B cell (primary cell): ENCODE data around the gene ACADS. TPM values are rescaled to one million over a fixed set of nuclear protein-coding genes. Genes with fewer than 3 reads are reported as not detected.

Experiments
- ATAC-seq: fragments of 200-7000 bp; cut with Tn5 transposase; one replicate; pipeline ENCODE4 v1.10.0; 2021; ENCODE audit warnings: low read depth, mild to moderate bottlenecking, moderate number of reproducible peaks, moderate library complexity
- CTCF ChIA-PET: fragments of 350-600 bp; sonication (Branson Sonifier 250); formaldehyde crosslinking; loops from one replicate; lab custom pipeline; 2021; ENCODE audit warnings: antibody characterized with exemption, inconsistent platforms; lab: Charles Lee
- POLR2A ChIA-PET: fragments of 350-600 bp; sonication (Branson Sonifier 250); formaldehyde crosslinking; loops from one replicate; lab custom pipeline; 2021; ENCODE audit warnings: antibody characterized with exemption; lab: Charles Lee
- DNase-seq: peaks from one replicate; pipeline ENCODE4 v3.0.0; 2013
- H2AFZ ChIP-seq: 2 replicates; pipeline ENCODE4 v1.6.1; 2012; ENCODE audit warnings: mild to moderate bottlenecking, low read depth, low read length; ENCODE audit not compliant: insufficient read depth, poor library complexity, severe bottlenecking
- H3K27ac ChIP-seq, 2 donors: 1 replicate in 1 of 2; 2 replicates in 1 of 2; pipeline ENCODE4 v1.5.1; 2012 to 2013; ENCODE audit warnings: low read length in 2 of 2, mild to moderate bottlenecking in 2 of 2, moderate library complexity in 1 of 2
- H3K27me3 ChIP-seq, 4 experiments: fragments of 200-600 bp in 1 of 4; sonication (generic) in 1 of 4; replicated peaks in 1 of 4; 1 replicate in 2 of 4; 2 replicates in 2 of 4; pipeline versions ENCODE4 v1.6.1 to v1.7.0; 2013 to 2016; ENCODE audit warnings: low read length in 3 of 4, mild to moderate bottlenecking in 2 of 4, mixed read lengths in 1 of 4, moderate library complexity in 1 of 4; ENCODE audit not compliant: insufficient read depth in 4 of 4, control insufficient read depth in 3 of 4; ENCODE audit errors: control extremely low read depth in 1 of 4
- H3K36me3 ChIP-seq, 2 experiments: replicated peaks in 1 of 2; 1 replicate in 1 of 2; 2 replicates in 1 of 2; pipeline versions ENCODE4 v1.6.1 to v1.7.1; 2013; ENCODE audit warnings: low read length in 1 of 2; ENCODE audit not compliant: insufficient read depth in 2 of 2, control insufficient read depth in 1 of 2; ENCODE audit errors: control extremely low read depth in 1 of 2, extremely low read depth in 1 of 2
- H3K4me1 ChIP-seq, 2 donors: fragments of 200-600 bp in 1 of 2; sonication (generic) in 1 of 2; 1 replicate in 1 of 2; 2 replicates in 1 of 2; pipeline versions ENCODE4 v1.5.1 to v1.6.1; 2013 to 2017; ENCODE audit warnings: low read length in 2 of 2; ENCODE audit not compliant: control insufficient read depth in 2 of 2, insufficient read depth in 2 of 2
- H3K4me2 ChIP-seq: replicated peaks from 2 replicates; pipeline ENCODE3; 2012; ENCODE audit warnings: mild to moderate bottlenecking, low read depth, low read length; ENCODE audit not compliant: poor library complexity, severe bottlenecking
- H3K4me3 ChIP-seq, 5 experiments: fragments of 200-600 bp in 1 of 5; sonication (generic) in 1 of 5; 1 replicate in 3 of 5; 2 replicates in 2 of 5; pipeline versions ENCODE4 v1.5.1 to v1.7.0; 2011 to 2016; ENCODE audit warnings: low read length in 4 of 5, mild to moderate bottlenecking in 4 of 5, low read depth in 2 of 5, control low read depth in 1 of 5, moderate library complexity in 1 of 5; ENCODE audit not compliant: insufficient read depth in 1 of 5; ENCODE audit errors: control extremely low read depth in 1 of 5, extremely low read depth in 1 of 5
- H3K79me2 ChIP-seq: fragments of 200-600 bp; sonication (generic); one replicate; pipeline ENCODE4 v1.6.0; 2016; ENCODE audit warnings: low read length; ENCODE audit not compliant: control insufficient read depth, insufficient read depth
- H3K9ac ChIP-seq: fragments of 200-600 bp; sonication (generic); 2 replicates; pipeline ENCODE4 v1.6.1; 2017; ENCODE audit warnings: mild to moderate bottlenecking, low read length, moderate library complexity
- H3K9me3 ChIP-seq, 3 donors: one replicate each; pipeline versions ENCODE4 v1.6.1 to v1.7.1; 2013; ENCODE audit warnings: low read length in 2 of 3; ENCODE audit not compliant: control insufficient read depth in 2 of 3, insufficient read depth in 1 of 3; ENCODE audit errors: control extremely low read depth in 1 of 3
- H4K20me1 ChIP-seq: 2 replicates; pipeline ENCODE4 v1.6.0; 2012; ENCODE audit warnings: mild to moderate bottlenecking, low read length; ENCODE audit not compliant: insufficient read depth, control insufficient read depth, poor library complexity, severe bottlenecking
- H3K27ac Mint-ChIP-seq: one replicate; pipeline ENCODE4 v1.8.0; 2021; ENCODE audit warnings: mixed read lengths
- H3K27me3 Mint-ChIP-seq: one replicate; pipeline ENCODE4 v1.8.0; 2021; ENCODE audit warnings: mixed read lengths
- H3K4me1 Mint-ChIP-seq: one replicate; pipeline ENCODE4 v1.8.0; 2021; ENCODE audit warnings: mixed read lengths
- H3K4me3 Mint-ChIP-seq: one replicate; pipeline ENCODE4 v1.8.0; 2021; ENCODE audit warnings: mixed read lengths
- H3K9me3 Mint-ChIP-seq: one replicate; pipeline ENCODE4 v1.8.0; 2022; ENCODE audit warnings: mixed read lengths; ENCODE audit not compliant: insufficient read depth
- CTCF ChIP-seq: fragments of 200-600 bp; IDR thresholded peaks from one replicate; pipeline ENCODE4 v1.8.0; 2022; ENCODE audit warnings: antibody characterized with exemption, mild to moderate bottlenecking
- EZH2 ChIP-seq: IDR thresholded peaks from 2 replicates; pipeline ENCODE4 v1.6.1; 2012; ENCODE audit warnings: borderline replicate concordance, low read depth, mild to moderate bottlenecking, moderate library complexity, low read length; ENCODE audit not compliant: insufficient read depth, poor library complexity, severe bottlenecking
- WGBS: methylation state at CpG from one replicate; pipeline ENCODE4 v1.1.5; 2013; ENCODE audit warnings: missing lambda C conversion rate; ENCODE audit not compliant: insufficient coverage; 5-methylcytosine and 5-hydroxymethylcytosine counted together
- intact Hi-C: fragments of 100-400 bp; cut with micrococcal nuclease; formaldehyde crosslinking; loops from one replicate; pipeline ENCODE4 v1.10.0; 2022
- polyA plus RNA-seq: library from polyadenylated mRNA; depleted of rRNA; stranded (reverse); fragments of >200 nt; gene quantifications from 2 replicates; pipeline ENCODE4 v1.2.3, GENCODE V29; 2012
- total RNA-seq, 2 donors: library from RNA; stranded (reverse); fragments of 120-200 nt in 1 of 2; gene quantifications; 1 replicate in 1 of 2; 2 replicates in 1 of 2; pipeline versions ENCODE4 v1.2.3 to v1.2.4, GENCODE V29; 2013 to 2022

Gene ACADS
- total and polyA plus RNA-seq, 2 donors (not counting 1 experiment from before 2014, with no cell fraction given) = 6.8 to 10.0 TPM

- CTCF ChIA-PET = interaction anchor here (0.7 to 8.9 kb wide), 4 partner anchors 9 to 171 kb away, joined by 3 to 121 read pairs (median 6); no protein-coding TSS in a partner anchor
- Mint-ChIP-seq H3K27me3 (no peaks in the 10 kb centered on the region), H3K4me3 (peak overlapping the region; percentile 93), H3K9me3 (no peaks in the 10 kb centered on the region), H3K4me1 (peaks cover 46% of the 10 kb centered on the region), H3K27ac (peak overlapping the region; percentile 86)
- peaks cover 35% of the 10 kb centered on the region for H3K79me2 ChIP-seq
- POLR2A ChIA-PET = interaction anchor here (0.7 to 1.6 kb wide), 5 partner anchors 9 to 1541 kb away, joined by 4 to 6 read pairs (median 5); partner anchors contain the start of gene DIABLO
- peak; percentile 56 for DNase-seq
- no peaks in the 10 kb centered on the region for H3K27me3 ChIP-seq
- H4K20me1 ChIP-seq = peaks cover 33% of the 10 kb centered on the region
- H3K36me3 ChIP-seq = no peaks in the 10 kb centered on the region
- peaks cover 43 to 49% of the 10 kb centered on the region in 2 donors for H3K4me1 ChIP-seq
- 0% methylated on average over 1 of the region's 3 CpGs for WGBS
- intact Hi-C loops = loop anchor here (1.0 to 10.0 kb wide), 4 partner anchors 11 to 1202 kb away; partner anchors contain the start of gene PSMD9
- H3K9ac ChIP-seq = no peak overlapping the region
- no peak for TF ChIP-seq EZH2
- TF ChIP-seq CTCF = no peak
- H2AFZ ChIP-seq = no peak overlapping the region
- H3K9me3 ChIP-seq = peaks cover 0 to 6% (median 2%) of the 10 kb centered on the region in 3 donors
- peak overlapping the region; percentile 84 for H3K4me2 ChIP-seq
- peak overlapping the region in 2 of 5 experiments; percentile 78 to 79 for H3K4me3 ChIP-seq
- peak overlapping the region; percentile 84 to 87 for H3K27ac ChIP-seq
- ATAC-seq = no peak
These were observed 40.1 kb upstream of the ACADS start for GRCh38 chr12:120685522-120685921.

GRCh38 chr12:120686151-120686689 is 39.4 kb upstream of the ACADS start:
- peak overlapping the region; percentile 91 for H2AFZ ChIP-seq
- peak overlapping the region; percentile 78 to 91 (median 81) for H3K4me3 ChIP-seq
- DNase-seq (peak; percentile 99), ATAC-seq (peak; percentile 66)
- peaks cover 0 to 6% (median 2%) of the 10 kb centered on the region in 3 donors for H3K9me3 ChIP-seq
- H3K27ac Mint-ChIP-seq = peak overlapping the region; percentile 96
- peaks cover 40% of the 10 kb centered on the region for H4K20me1 ChIP-seq
- ChIA-PET CTCF (interaction anchor here (0.6 to 8.9 kb wide), 8 partner anchors 8 to 248 kb away, joined by 3 to 121 read pairs (median 4); partner anchors contain the start of gene POP5), POLR2A (interaction anchor here (0.8 to 1.6 kb wide), 5 partner anchors 12 to 394 kb away, joined by 3 to 5 read pairs (median 5); partner anchors contain the start of genes RNU4-1 and UNC119B)
- 0% methylated on average over 41 of the region's 46 CpGs for WGBS
- H3K9ac ChIP-seq = peak overlapping the region; percentile 77
- intact Hi-C loops = loop anchor here (1.0 to 10.0 kb wide), 9 partner anchors 17 to 1201 kb away; partner anchors contain the start of genes ACADS, POP5, PSMD9 and RNF10
- H3K79me2 ChIP-seq = peaks cover 42% of the 10 kb centered on the region
- no peak for TF ChIP-seq EZH2
- no peak for TF ChIP-seq CTCF
- H3K4me1 Mint-ChIP-seq = peaks cover 49% of the 10 kb centered on the region
- peak overlapping the region; percentile 84 to 87 for H3K27ac ChIP-seq
- no peaks in the 10 kb centered on the region for H3K27me3 ChIP-seq
- peaks cover 41 to 46% of the 10 kb centered on the region in 2 donors for H3K4me1 ChIP-seq
- no peaks in the 10 kb centered on the region for H3K9me3 Mint-ChIP-seq
- no peaks in the 10 kb centered on the region for H3K36me3 ChIP-seq
- peak overlapping the region; percentile 93 for H3K4me3 Mint-ChIP-seq
- peak overlapping the region; percentile 84 for H3K4me2 ChIP-seq
- H3K27me3 Mint-ChIP-seq = no peaks in the 10 kb centered on the region
